Endodermal cell (in vitro differentiated cells): Measurements from ENCODE around the gene PXN. TPM values are rescaled to one million over a fixed set of nuclear protein-coding genes. Genes with fewer than 3 reads are reported as not detected.
A peak's percentile ranks its signal among the peaks of the same experiment; 100 is the strongest.

Experiments used
- DNase-seq: peaks from one replicate; pipeline ENCODE4 v3.0.0-alpha.2; 2017
- H3K27ac ChIP-seq: 2 replicates; pipeline ENCODE4 v1.5.1; 2013; ENCODE audit warnings: mild to moderate bottlenecking, low read depth, low read length, moderate library complexity
- H3K27me3 ChIP-seq: 2 replicates; pipeline ENCODE4 v1.6.1; 2013; ENCODE audit warnings: mild to moderate bottlenecking, low read length, moderate library complexity; ENCODE audit not compliant: insufficient read depth, control insufficient read depth, poor library complexity, severe bottlenecking
- H3K36me3 ChIP-seq: 2 replicates; pipeline ENCODE4 v1.7.0; 2013; ENCODE audit warnings: mild to moderate bottlenecking, low read length, moderate library complexity; ENCODE audit not compliant: control insufficient read depth, insufficient read depth
- H3K4me1 ChIP-seq: one replicate; pipeline ENCODE4 v1.7.0; 2013; ENCODE audit warnings: low read length; ENCODE audit not compliant: control insufficient read depth, insufficient read depth
- H3K4me3 ChIP-seq: 2 replicates; pipeline ENCODE4 v1.5.1; 2013; ENCODE audit warnings: mild to moderate bottlenecking, low read length, moderate library complexity
- H3K9ac ChIP-seq: 2 replicates; pipeline ENCODE4 v1.6.1; 2013; ENCODE audit warnings: mild to moderate bottlenecking, low read length, moderate library complexity; ENCODE audit not compliant: poor library complexity, severe bottlenecking; ENCODE audit errors: extremely low read depth
- H3K9me3 ChIP-seq: 2 replicates; pipeline ENCODE4 v1.6.1; 2013; ENCODE audit warnings: mild to moderate bottlenecking, low read length, moderate library complexity; ENCODE audit not compliant: control insufficient read depth
- H3K27ac Mint-ChIP-seq: 2 replicates; pipeline ENCODE4 v1.8.0; 2020; ENCODE audit warnings: mixed read lengths
- H3K27me3 Mint-ChIP-seq: 2 replicates; pipeline ENCODE4 v1.8.0; 2021; ENCODE audit warnings: mild to moderate bottlenecking, mixed read lengths; ENCODE audit not compliant: insufficient read depth
- H3K36me3 Mint-ChIP-seq: 2 replicates; pipeline ENCODE4 v1.8.0; 2020; ENCODE audit warnings: low read depth, mixed read lengths
- H3K4me1 Mint-ChIP-seq: 2 replicates; pipeline ENCODE4 v1.8.0; 2020; ENCODE audit warnings: mixed read lengths
- H3K4me3 Mint-ChIP-seq: 2 replicates; pipeline ENCODE4 v1.8.0; 2020; ENCODE audit warnings: mild to moderate bottlenecking, moderate library complexity, mixed read lengths
- H3K9me3 Mint-ChIP-seq: 2 replicates; pipeline ENCODE4 v1.8.0; 2020; ENCODE audit warnings: mild to moderate bottlenecking, mixed read lengths
- CTCF ChIP-seq: fragments of 200-600 bp; sonication (generic); conservative IDR thresholded peaks from 2 replicates; pipeline ENCODE4 v1.5.0; 2021; ENCODE audit warnings: antibody characterized with exemption, mild to moderate bottlenecking
- WGBS, 2 experiments: methylation state at CpG; one replicate each; pipeline versions ENCODE4 v1.1.5 to v1.1.7; 2013; ENCODE audit warnings: missing lambda C conversion rate in 2 of 2, mixed read lengths in 1 of 2; ENCODE audit not compliant: insufficient coverage in 1 of 2, insufficient read length in 1 of 2; 5-methylcytosine and 5-hydroxymethylcytosine counted together
- total RNA-seq, 2 donors: library from RNA; stranded (reverse); fragmentation: NEBNext Ultra II Directional in 1 of 2; extraction: Animal tissue kit (Norgen Biotek cat#: 25700) in 1 of 2; gene quantifications; 2 replicates in 1 of 2; 3 replicates in 1 of 2; pipeline ENCODE4 v1.2.1, GENCODE V29; 2021

Gene PXN
- total RNA-seq, 2 donors from 2014 or later, result 58.4 to 92.7 TPM

GRCh38 chr12:120228291-120229070, 37.0 kb downstream of the PXN start:
- H3K36me3 Mint-ChIP-seq, result peaks cover 21% of the 10 kb centered on the region
- 14 to 17% methylated on average over 6 to 23 of the region's 23 CpGs for WGBS, 2 experiments
- H3K9ac ChIP-seq, result peak overlapping the region; percentile 87
- H3K27ac Mint-ChIP-seq, result peak overlapping the region; percentile 99
- peak; percentile 94 for TF ChIP-seq CTCF
- H3K4me3 ChIP-seq, result peak overlapping the region; percentile 75
- peak overlapping the region; percentile 48 for H3K4me3 Mint-ChIP-seq
- no peaks in the 10 kb centered on the region for H3K27me3 Mint-ChIP-seq
- H3K27ac ChIP-seq, result peak overlapping the region; percentile 78
- no peaks in the 10 kb centered on the region for H3K9me3 Mint-ChIP-seq
- peaks cover 28% of the 10 kb centered on the region for H3K36me3 ChIP-seq
- H3K27me3 ChIP-seq, result no peaks in the 10 kb centered on the region
- H3K4me1 ChIP-seq, result peaks cover 71% of the 10 kb centered on the region
- H3K4me1 Mint-ChIP-seq, result peaks cover 74% of the 10 kb centered on the region
- DNase-seq, result peak; percentile 99
- H3K9me3 ChIP-seq, result no peaks in the 10 kb centered on the region

GRCh38 chr12:120228041-120228290, 37.6 kb downstream of the PXN start:
- H3K27me3 Mint-ChIP-seq, result no peaks in the 10 kb centered on the region
- H3K27ac ChIP-seq, result peak overlapping the region; percentile 33
- no peaks in the 10 kb centered on the region for H3K27me3 ChIP-seq
- DNase-seq, result no peak
- TF ChIP-seq CTCF, result no peak
- no peaks in the 10 kb centered on the region for H3K9me3 Mint-ChIP-seq
- peaks cover 30% of the 10 kb centered on the region for H3K36me3 ChIP-seq
- H3K36me3 Mint-ChIP-seq, result peaks cover 25% of the 10 kb centered on the region
- H3K4me1 Mint-ChIP-seq, result peaks cover 70% of the 10 kb centered on the region
- peak overlapping the region; percentile 87 for H3K9ac ChIP-seq
- no peaks in the 10 kb centered on the region for H3K9me3 ChIP-seq
- peak overlapping the region; percentile 57 for H3K4me3 ChIP-seq
- 29 to 59% methylated on average over 3 of the region's 3 CpGs for WGBS, 2 experiments
- peak overlapping the region; percentile 99 for H3K27ac Mint-ChIP-seq
- peak overlapping the region; percentile 48 for H3K4me3 Mint-ChIP-seq
- peaks cover 71% of the 10 kb centered on the region for H3K4me1 ChIP-seq

GRCh38 chr12:120227233-120228040, 38.1 kb downstream of the PXN start:
- Histone ChIP-seq H3K27ac (no peak overlapping the region), H3K4me1 (peaks cover 71% of the 10 kb centered on the region), H3K36me3 (peaks cover 35% of the 10 kb centered on the region), H3K9me3 (no peaks in the 10 kb centered on the region), H3K27me3 (no peaks in the 10 kb centered on the region), H3K4me3 (peak overlapping the region; percentile 57), H3K9ac (peak overlapping the region; percentile 87)
- peak overlapping the region; percentile 48 for H3K4me3 Mint-ChIP-seq
- peaks cover 30% of the 10 kb centered on the region for H3K36me3 Mint-ChIP-seq
- TF ChIP-seq CTCF, result no peak
- no peak for DNase-seq
- H3K27ac Mint-ChIP-seq, result peak overlapping the region; percentile 99
- peaks cover 65% of the 10 kb centered on the region for H3K4me1 Mint-ChIP-seq
- WGBS, 2 experiments, result 81 to 87% methylated on average over 7 to 8 of the region's 8 CpGs
- H3K27me3 Mint-ChIP-seq, result no peaks in the 10 kb centered on the region
- no peaks in the 10 kb centered on the region for H3K9me3 Mint-ChIP-seq
